Right cardiac atrium (tissue), 5 donors: ENCODE results near the gene MLXIP. TPM values are rescaled to one million over a fixed set of nuclear protein-coding genes. Genes with fewer than 3 reads are reported as not detected.

Experiments
- ATAC-seq, 2 donors: fragments of 200-7000 bp; cut with Tn5 transposase; one replicate each; pipeline versions ENCODE4 v1.8.0 to v1.9.1; 2020; ENCODE audit warnings: moderate library complexity in 2 of 2, mild to moderate bottlenecking in 1 of 2
- DNase-seq, 3 donors: peaks; one replicate each; pipeline ENCODE4 v3.0.0-alpha.2; 2020
- H3K27ac ChIP-seq: one replicate; pipeline ENCODE4 v1.5.1; 2013; ENCODE audit warnings: mild to moderate bottlenecking, low read length, control low read depth, moderate library complexity
- H3K27me3 ChIP-seq: one replicate; pipeline ENCODE4 v1.6.1; 2013; ENCODE audit not compliant: control insufficient read depth, insufficient read depth
- H3K4me1 ChIP-seq: one replicate; pipeline ENCODE4 v1.6.1; 2013; ENCODE audit warnings: low read length; ENCODE audit not compliant: control insufficient read depth, insufficient read depth
- H3K4me3 ChIP-seq: one replicate; pipeline ENCODE4 v1.5.1; 2013; ENCODE audit warnings: low read length, control low read depth
- H3K9me3 ChIP-seq: one replicate; pipeline ENCODE4 v1.6.1; 2013; ENCODE audit warnings: low read length; ENCODE audit not compliant: control insufficient read depth
- WGBS: extraction: QIAGEN DNeasy Blood & Tissue Kit; methylation state at CpG from one replicate; pipeline ENCODE4 v1.1.7; 2013; 5-methylcytosine and 5-hydroxymethylcytosine counted together
- intact Hi-C, 4 donors: fragments of 100-400 bp; cut with DNase I; formaldehyde crosslinking; loops; one replicate each; pipeline versions ENCODE4 v1.11.0 to v1.14.0; 2022 to 2023
- polyA plus RNA-seq: library from polyadenylated mRNA; stranded (reverse); fragments of 200-250 nt; gene quantifications from one replicate; pipeline ENCODE4 v1.2.3, GENCODE V29; 2013
- total RNA-seq, 4 donors: library from RNA; stranded (reverse); fragmentation: NEBNext Ultra II Directional; extraction: Animal tissue kit (Norgen Biotek cat#: 25700); gene quantifications; one replicate each; pipeline ENCODE4 v1.2.1, GENCODE V29; 2021
- donor health status: healthy with polysubstance abuse.
- donor health status: DM: no; HTN: yes; CAD: no.
- donor health status: DM: no; HTN: no; CAD: no.
- donor health status: DM: no; HTN: yes; CAD: no; lungs with severe emphysema.
- donor health status: DM: yes; HTN: yes; CAD: no.

Gene MLXIP
- total and polyA plus RNA-seq, 5 donors = 26.4 to 36.0 (median 33.7) TPM

DNA sequence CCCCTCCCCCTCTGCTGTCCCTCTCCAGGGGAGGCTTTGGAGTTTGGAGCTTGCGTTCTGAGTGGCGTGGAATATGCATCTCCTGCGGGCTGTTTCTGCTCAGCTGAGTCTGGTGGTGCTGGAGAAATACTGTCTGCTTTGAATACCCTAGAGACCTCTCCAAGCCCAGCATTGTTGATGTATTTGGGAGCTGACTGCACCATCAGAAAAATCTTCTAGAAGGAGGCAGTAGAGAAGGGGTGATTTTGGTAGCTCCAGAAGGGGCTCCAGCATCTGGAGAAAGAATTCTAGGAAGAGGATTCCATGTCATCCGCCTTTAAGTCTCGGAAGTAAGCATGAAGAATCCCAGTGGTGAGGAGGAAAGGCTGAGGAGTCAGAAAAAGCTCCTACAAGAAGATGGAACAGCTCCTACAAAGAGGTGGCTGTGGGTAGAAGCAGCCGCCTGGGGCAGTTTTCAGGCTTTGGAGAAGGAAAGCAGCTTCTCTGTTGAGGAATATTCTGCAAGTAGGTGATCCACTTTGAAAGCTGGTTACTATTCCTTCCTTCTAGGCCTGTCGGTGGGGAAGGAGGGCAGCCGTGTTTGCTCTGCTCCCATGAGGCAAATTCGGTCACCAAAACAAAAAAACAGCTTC lies 9.7 kb downstream of the MLXIP start:
- ATAC-seq = peak in 1 of 2 donors; percentile 9
- peaks cover 24% of the 10 kb centered on the region for H3K4me1 ChIP-seq
- WGBS = 52% methylated on average over 9 of the region's 9 CpGs
- DNase-seq = no peak
- H3K4me3 ChIP-seq = no peak overlapping the region
- H3K27ac ChIP-seq = peak overlapping the region; percentile 28
- H3K9me3 ChIP-seq = no peaks in the 10 kb centered on the region
- intact Hi-C loops = no loop called here
- no peaks in the 10 kb centered on the region for H3K27me3 ChIP-seq

DNA sequence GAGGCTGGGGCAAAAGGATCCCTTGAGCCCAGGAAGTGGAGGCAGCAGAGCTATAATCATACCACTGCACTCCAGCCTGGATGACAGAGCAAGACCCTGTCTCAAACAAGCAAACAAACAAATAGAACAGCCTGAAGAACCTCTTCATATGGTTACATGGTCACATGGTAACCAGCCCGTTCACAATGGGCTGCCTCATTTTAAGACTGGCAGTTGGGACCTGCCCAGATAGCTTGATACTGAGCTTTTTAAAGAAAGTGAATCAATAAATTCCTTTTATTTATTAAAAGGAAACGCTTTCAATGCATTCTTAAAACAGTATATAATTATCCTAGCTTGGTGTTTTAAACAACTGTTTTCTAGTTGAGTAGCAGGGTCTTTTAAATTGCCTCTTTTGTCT lies 10.5 kb downstream of the MLXIP start:
- no peak overlapping the region for H3K27ac ChIP-seq
- intact Hi-C loops = no loop called here
- DNase-seq = no peak

DNA sequence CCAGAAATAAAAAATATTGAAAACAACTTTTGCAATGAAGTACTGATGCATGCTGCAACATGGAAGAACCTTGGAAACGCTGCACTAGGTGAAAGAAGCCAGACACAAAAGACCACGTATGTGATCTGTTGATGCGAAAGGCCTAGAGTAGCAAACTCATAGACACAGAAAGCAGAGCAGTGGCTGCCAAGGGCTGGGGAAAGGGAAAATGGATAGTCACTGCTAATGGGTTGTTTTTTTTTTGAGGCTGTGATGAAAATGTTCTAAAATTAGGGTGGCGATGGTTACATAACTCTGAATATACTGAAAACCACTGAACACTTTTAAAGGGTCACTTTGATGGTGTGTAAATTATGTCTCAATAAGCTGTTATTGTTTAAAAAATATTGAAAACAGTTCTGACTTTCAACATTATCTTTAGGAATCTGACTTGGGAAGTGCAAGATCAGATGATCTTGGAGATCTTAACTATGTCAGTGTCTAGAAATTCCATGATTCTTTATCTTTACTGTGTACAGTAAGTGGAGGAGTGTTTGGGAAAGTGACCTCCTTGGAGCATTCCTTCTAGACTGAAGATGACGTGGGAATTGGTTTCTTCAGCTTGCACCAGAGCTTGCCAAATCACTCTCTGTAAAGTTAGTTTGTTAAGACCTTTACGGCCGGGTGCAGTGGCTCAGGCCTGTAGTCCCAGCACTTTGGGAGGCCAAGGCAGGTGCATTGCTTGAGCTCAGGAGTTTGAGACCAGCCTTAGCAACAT lies 12.4 kb downstream of the MLXIP start:
- intact Hi-C loops = no loop called here
- WGBS = 37% methylated on average over 7 of the region's 7 CpGs
- no peaks in the 10 kb centered on the region for H3K9me3 ChIP-seq
- peak; percentile 57 to 61 for ATAC-seq
- H3K27me3 ChIP-seq = no peaks in the 10 kb centered on the region
- peak overlapping the region; percentile 46 for H3K27ac ChIP-seq
- peaks cover 30% of the 10 kb centered on the region for H3K4me1 ChIP-seq
- no peak overlapping the region for H3K4me3 ChIP-seq
- DNase-seq = peak in 1 of 3 donors; percentile 71

More for the DNA sequence above, 10.5 kb downstream of the MLXIP start:
- peaks cover 26% of the 10 kb centered on the region for H3K4me1 ChIP-seq
- no peak overlapping the region for H3K4me3 ChIP-seq
- no peaks in the 10 kb centered on the region for H3K27me3 ChIP-seq
- no peak for ATAC-seq
- 64% methylated on average over 2 of the region's 2 CpGs for WGBS
- H3K9me3 ChIP-seq = no peaks in the 10 kb centered on the region

DNA sequence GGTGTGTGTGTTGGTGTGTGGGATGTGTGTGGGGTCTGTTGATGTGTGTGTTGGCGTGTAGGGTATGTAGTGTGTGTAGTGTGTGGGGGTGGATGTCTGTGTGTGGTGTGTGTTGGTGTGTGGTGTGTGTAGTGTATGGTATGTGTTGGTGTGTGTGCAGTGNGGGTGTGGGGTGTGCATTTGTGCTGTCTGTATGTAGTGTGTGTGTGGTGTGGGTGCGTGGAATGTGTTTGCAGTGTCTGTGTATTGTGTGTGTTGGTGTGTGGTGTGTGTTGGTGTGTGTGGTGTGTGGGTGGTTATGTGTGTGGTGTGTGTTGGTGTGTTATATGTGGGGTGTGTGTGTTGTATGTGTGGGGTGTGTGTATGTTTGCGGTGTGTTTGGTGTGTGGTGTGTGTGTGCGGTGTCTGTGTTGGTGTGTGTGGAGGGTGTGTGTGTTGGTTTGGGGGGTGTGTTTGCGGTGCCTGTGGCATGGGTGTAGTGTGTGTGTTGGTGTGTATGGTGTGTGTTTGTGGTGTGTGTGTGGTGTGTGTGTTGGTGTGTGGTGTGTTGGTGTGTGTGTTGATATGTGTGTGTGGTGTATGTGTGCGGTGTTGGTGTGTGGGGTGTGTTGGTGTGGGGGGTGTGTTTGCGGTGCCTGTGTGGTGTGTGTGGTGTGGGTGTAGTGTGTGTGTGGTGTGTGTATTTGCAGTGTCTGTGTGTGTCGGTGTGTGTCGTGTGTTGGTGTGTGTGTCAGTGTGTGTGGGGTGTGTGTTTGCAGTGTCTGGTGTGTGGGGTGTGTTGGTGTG lies 14.7 kb downstream of the MLXIP start:
- no peak overlapping the region for H3K27ac ChIP-seq
- intact Hi-C loops = no loop called here
- 93% methylated on average over 9 of the region's 9 CpGs for WGBS
- no peak for ATAC-seq
- H3K4me3 ChIP-seq = no peak overlapping the region
- no peak for DNase-seq
- no peaks in the 10 kb centered on the region for H3K27me3 ChIP-seq
- H3K4me1 ChIP-seq = peaks cover 33% of the 10 kb centered on the region
- H3K9me3 ChIP-seq = no peaks in the 10 kb centered on the region

DNA sequence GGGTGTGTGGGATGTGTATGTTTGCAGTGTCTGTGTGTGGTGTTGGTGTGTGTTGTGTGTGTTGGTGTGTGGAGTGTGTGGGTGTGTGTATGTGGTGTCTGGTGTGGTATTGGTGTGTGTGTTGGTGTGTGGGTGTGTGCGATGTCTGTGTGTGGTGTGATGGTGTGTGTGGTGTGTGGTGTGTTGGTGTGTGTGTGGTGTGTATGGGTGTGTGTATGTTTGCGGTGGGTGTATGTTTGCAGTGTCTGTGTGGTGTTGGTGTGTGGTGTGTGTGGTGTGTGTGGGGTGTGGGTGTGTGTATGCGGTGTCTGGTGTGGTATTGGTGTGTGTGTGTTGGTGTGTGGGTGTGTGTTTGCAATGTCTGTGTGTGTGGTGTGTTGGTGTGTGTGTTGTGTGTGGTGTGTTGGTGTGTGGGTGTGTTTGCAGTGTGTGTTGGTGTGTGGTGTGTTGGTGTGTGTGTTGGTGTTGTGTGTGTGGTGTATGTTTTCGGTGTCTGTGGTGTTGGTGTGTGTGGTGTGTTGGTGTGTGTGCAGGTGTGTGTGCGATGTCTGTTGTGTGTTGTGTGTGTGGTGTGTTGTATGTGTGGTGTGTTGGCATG lies 15.7 kb downstream of the MLXIP start:
- DNase-seq (no peak), ATAC-seq (no peak)
- H3K4me1 ChIP-seq = peaks cover 38% of the 10 kb centered on the region
- WGBS = 98% methylated on average over 5 of the region's 5 CpGs
- no peak overlapping the region for H3K27ac ChIP-seq
- intact Hi-C loops = no loop called here
- H3K4me3 ChIP-seq = no peak overlapping the region
- no peaks in the 10 kb centered on the region for H3K9me3 ChIP-seq
- H3K27me3 ChIP-seq = no peaks in the 10 kb centered on the region

DNA sequence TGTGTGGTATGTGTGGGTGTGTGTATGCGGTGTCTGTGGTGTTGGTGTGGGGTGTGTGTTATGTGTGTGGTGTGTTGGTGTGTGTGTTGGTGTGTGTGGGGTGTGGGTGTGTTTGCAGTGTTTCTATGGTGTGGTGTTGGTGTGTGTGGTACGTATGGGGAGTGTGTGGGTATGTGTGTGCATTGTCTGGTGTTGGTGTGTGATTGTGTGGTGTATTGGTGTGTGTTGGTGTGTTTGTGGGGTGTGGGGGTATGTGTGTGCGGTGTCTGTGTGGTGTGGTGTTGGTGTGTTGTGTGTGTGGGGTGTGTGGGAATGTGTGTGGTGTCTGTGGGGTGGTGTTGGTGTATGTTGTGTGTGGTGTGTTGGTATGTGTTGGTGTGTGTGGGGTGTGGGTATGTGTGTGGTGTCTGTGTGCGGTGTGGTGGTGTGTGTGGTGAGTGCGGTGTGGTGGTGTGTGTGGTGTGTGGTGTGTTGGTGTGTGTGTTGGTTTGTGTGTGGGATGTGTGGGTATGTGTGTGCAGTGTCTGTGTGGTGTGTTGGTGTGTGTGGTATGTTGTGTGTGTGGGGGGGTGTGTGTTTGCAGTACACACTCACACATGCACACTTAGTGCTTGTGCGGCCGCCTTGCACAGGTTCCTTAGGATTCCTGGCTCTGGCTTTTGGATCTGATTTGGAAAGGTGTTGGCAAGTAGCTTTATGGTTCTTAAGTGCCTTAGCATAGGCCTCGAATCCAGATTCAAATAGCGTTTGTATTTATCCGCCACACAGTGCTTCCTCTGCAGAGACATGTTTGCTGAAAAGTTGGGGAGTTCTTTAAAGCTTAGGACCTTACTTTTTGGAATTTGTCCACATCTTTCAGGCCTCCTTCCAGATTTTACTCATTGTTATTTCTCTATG lies 16.4 kb downstream of the MLXIP start:
- intact Hi-C loops = no loop called here
- Histone ChIP-seq H3K9me3 (no peaks in the 10 kb centered on the region), H3K27me3 (no peaks in the 10 kb centered on the region), H3K4me3 (no peak overlapping the region), H3K27ac (no peak overlapping the region), H3K4me1 (peaks cover 44% of the 10 kb centered on the region)
- no peak for ATAC-seq
- 69% methylated on average over 10 of the region's 10 CpGs for WGBS
- DNase-seq = peak in 1 of 3 donors; percentile 38

DNA sequence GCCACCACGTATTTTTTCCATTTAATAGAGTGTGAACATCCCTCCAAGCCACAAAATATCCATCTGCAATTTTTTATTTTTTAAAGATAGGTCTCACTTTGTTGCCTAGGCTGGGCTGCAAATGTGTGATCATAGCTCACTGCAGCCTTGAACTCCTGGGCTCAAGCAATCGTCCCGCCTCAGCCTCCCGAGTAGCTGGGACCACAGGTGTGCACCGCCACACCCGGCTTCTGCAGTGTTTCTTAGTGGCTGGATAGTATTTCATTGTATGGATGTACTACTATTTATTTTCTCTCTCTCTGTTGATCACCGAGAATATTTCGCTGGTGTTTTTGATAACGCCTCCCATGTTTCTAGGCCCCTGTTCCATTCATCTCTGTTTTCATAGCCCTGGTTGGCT lies 17.5 kb downstream of the MLXIP start:
- no peak overlapping the region for H3K4me3 ChIP-seq
- no peaks in the 10 kb centered on the region for H3K27me3 ChIP-seq
- H3K27ac ChIP-seq = no peak overlapping the region
- H3K9me3 ChIP-seq = no peaks in the 10 kb centered on the region
- ATAC-seq (no peak), DNase-seq (no peak)
- intact Hi-C loops = no loop called here
- 72% methylated on average over 9 of the region's 9 CpGs for WGBS
- H3K4me1 ChIP-seq = peaks cover 44% of the 10 kb centered on the region

DNA sequence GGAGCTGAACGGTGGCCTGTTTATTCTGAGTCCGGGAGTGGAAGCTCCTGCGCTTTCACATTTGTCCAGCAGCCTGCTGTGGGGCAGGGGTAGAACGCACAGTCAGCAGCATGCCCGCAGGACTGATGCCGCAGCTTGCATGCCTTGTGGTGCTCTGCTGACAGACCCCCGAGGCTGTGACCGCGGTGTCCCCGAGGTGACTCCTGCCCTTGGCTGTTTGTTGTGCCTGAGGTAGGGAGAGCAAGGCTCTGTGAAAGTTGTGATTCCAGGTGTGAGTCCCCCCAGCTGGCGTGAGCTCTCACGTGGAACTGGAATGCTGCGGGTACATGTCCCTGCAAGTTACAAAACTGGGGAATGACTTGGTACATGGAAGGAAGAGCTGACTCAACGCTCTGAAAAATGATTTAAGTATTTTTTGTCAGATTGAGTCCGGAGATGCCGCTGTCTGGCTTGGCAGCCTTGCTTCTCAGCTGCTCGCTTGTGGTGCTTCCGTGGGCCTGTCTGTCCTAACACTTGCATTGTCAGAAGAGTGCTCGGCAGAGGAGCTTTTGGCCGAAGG lies 18.1 kb downstream of the MLXIP start:
- peak overlapping the region; percentile 70 for H3K27ac ChIP-seq
- intact Hi-C loops = no loop called here
- H3K27me3 ChIP-seq = no peaks in the 10 kb centered on the region
- ATAC-seq (no peak), DNase-seq (peak in 1 of 3 donors; percentile 65)
- H3K4me1 ChIP-seq = peaks cover 44% of the 10 kb centered on the region
- H3K4me3 ChIP-seq = no peak overlapping the region
- 58% methylated on average over 20 of the region's 20 CpGs for WGBS
- no peaks in the 10 kb centered on the region for H3K9me3 ChIP-seq

DNA sequence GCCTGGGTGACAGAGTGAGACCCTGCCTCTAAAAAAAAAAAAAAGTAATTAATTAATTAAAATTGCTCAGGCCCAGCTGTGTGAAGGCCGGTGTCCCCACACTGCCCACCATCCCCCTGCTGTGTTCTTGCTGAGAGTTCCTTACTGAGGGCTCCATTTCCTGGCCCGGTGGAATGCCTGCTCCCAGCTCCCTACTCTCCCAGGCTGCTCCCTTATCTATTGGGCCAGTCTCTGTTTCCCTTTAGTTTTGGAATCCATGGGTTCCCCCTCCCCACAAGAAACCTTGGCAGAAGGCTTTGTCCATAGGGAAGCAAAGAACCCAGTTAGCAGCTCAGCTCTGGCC lies 19.0 kb downstream of the MLXIP start:
- DNase-seq (peak in 2 of 3 donors; percentile 72 to 80), ATAC-seq (peak; percentile 63 to 74)
- Histone ChIP-seq H3K9me3 (no peaks in the 10 kb centered on the region), H3K27me3 (no peaks in the 10 kb centered on the region), H3K4me1 (peaks cover 44% of the 10 kb centered on the region), H3K27ac (peak overlapping the region; percentile 70), H3K4me3 (no peak overlapping the region)
- intact Hi-C loops = no loop called here
- 28% methylated on average over 2 of the region's 2 CpGs for WGBS
